Spleen (tissue), 13 donors: Measurements from ENCODE around the gene TBX4. TPM values are rescaled to one million over a fixed set of nuclear protein-coding genes. Genes with fewer than 3 reads are reported as not detected.

Source experiments
- DNase-seq: peaks from one replicate; pipeline ENCODE4 v3.0.0-alpha.2; 2020
- H3K27ac ChIP-seq, 8 donors: fragments of 200-600 bp; sonication (generic) in 7 of 8; 1 replicate in 4 of 8; 2 replicates in 4 of 8; pipeline versions ENCODE4 v1.5.0 to v1.8.0; 2016 to 2021; ENCODE audit warnings: inconsistent platforms in 4 of 8, mild to moderate bottlenecking in 4 of 8, moderate library complexity in 1 of 8
- H3K27me3 ChIP-seq, 7 donors: fragments of 200-600 bp; sonication (generic) in 6 of 7; replicated peaks in 1 of 7; 1 replicate in 4 of 7; 2 replicates in 3 of 7; pipeline versions ENCODE4 v1.5.0 to v1.8.0; 2016 to 2021; ENCODE audit warnings: inconsistent platforms in 3 of 7, mild to moderate bottlenecking in 1 of 7
- H3K36me3 ChIP-seq, 6 donors: fragments of 200-600 bp; sonication (generic) in 5 of 6; 1 replicate in 4 of 6; 2 replicates in 2 of 6; pipeline versions ENCODE4 v1.5.0 to v1.8.0; 2016 to 2021; ENCODE audit warnings: inconsistent platforms in 2 of 6
- H3K4me1 ChIP-seq, 6 donors: fragments of 200-600 bp; sonication (generic) in 5 of 6; 1 replicate in 3 of 6; 2 replicates in 3 of 6; pipeline versions ENCODE4 v1.5.0 to v1.8.0; 2016 to 2021; ENCODE audit warnings: inconsistent platforms in 3 of 6
- H3K4me3 ChIP-seq, 8 donors: fragments of 200-600 bp; sonication (generic) in 7 of 8; 1 replicate in 4 of 8; 2 replicates in 4 of 8; pipeline versions ENCODE4 v1.5.0 to v1.8.0; 2016 to 2021; ENCODE audit warnings: inconsistent platforms in 4 of 8, mild to moderate bottlenecking in 4 of 8, moderate library complexity in 2 of 8
- H3K9me3 ChIP-seq, 8 donors: fragments of 200-600 bp; sonication (generic) in 7 of 8; 1 replicate in 4 of 8; 2 replicates in 4 of 8; pipeline versions ENCODE4 v1.5.0 to v1.8.0; 2016 to 2021; ENCODE audit warnings: inconsistent platforms in 4 of 8
- POLR2A ChIP-seq, 3 donors: fragments of 450-650 bp; IDR thresholded peaks; one replicate each; pipeline ENCODE4 v1.5.1; 2017; ENCODE audit warnings: antibody characterized with exemption in 3 of 3, mild to moderate bottlenecking in 1 of 3
- POLR2AphosphoS5 ChIP-seq, 3 donors: sonication (generic); formaldehyde crosslinking; IDR thresholded peaks; one replicate each; pipeline ENCODE4 v1.5.1; 2017; ENCODE audit warnings: antibody characterized with exemption in 3 of 3
- WGBS, 5 donors: extraction: QIAGEN DNeasy Blood & Tissue Kit in 3 of 5; methylation state at CpG; one replicate each; pipeline versions ENCODE4 v1.1.5 to v1.1.7; 2013 to 2018; 5-methylcytosine and 5-hydroxymethylcytosine counted together
- intact Hi-C: fragments of 100-400 bp; cut with DNase I; formaldehyde crosslinking; loops from one replicate; pipeline ENCODE4 v1.15.0; 2023; ENCODE audit warnings: low total_unique reads
- long read RNA-seq, 2 donors: transcript quantifications; one replicate each; lab custom pipeline, GENCODE V29; 2026
- polyA plus RNA-seq, 3 donors: library from polyadenylated mRNA; stranded (reverse); fragments of 200-250 nt; gene quantifications; one replicate each; pipeline ENCODE4 v1.2.1, GENCODE V29; 2013
- total RNA-seq, 7 donors: library from RNA; depleted of rRNA in 3 of 7; stranded (reverse); fragments of >200 nt in 3 of 7; fragmentation: NEBNext Ultra II Directional in 4 of 7; extraction: Animal tissue kit (Norgen Biotek cat#: 25700) in 4 of 7; gene quantifications; one replicate each; pipeline versions ENCODE4 v1.1.0 to v1.2.1, GENCODE V29; 2016 to 2021
- TF ChIP-seq, protein P1 (sequence below), 11 experiments: fragments of 200-600 bp in 7 of 11; fragments of 450-650 bp in 4 of 11; sonication (generic) in 4 of 11; IDR thresholded peaks in 8 of 11; conservative IDR thresholded peaks in 3 of 11; 1 replicate in 7 of 11; 2 replicates in 4 of 11; pipeline versions ENCODE4 v1.4.0 to v1.8.0; 2016 to 2021; ENCODE audit warnings: antibody characterized with exemption in 11 of 11, inconsistent platforms in 4 of 11, mild to moderate bottlenecking in 1 of 11
- donor health status: healthy with polysubstance abuse.
- donor health status: DM: no; HTN: no; CAD: no; lungs with moderate emphysema.
- donor health status: DM: no; HTN: no; CAD: no.
- donor health status: Bipolar disorder and iron deficiency.
- donor health status: healthy.
- donor health status: DM: no; HTN: no; CAD: no.
- donor health status: DM: yes; HTN: yes; CAD: no.

The TBX4 gene
- not detected for total RNA-seq
- not detected for polyA plus RNA-seq
- long read RNA-seq, donor 1, result 0 reads
- long read RNA-seq, donor 2, result 0 reads

DNA sequence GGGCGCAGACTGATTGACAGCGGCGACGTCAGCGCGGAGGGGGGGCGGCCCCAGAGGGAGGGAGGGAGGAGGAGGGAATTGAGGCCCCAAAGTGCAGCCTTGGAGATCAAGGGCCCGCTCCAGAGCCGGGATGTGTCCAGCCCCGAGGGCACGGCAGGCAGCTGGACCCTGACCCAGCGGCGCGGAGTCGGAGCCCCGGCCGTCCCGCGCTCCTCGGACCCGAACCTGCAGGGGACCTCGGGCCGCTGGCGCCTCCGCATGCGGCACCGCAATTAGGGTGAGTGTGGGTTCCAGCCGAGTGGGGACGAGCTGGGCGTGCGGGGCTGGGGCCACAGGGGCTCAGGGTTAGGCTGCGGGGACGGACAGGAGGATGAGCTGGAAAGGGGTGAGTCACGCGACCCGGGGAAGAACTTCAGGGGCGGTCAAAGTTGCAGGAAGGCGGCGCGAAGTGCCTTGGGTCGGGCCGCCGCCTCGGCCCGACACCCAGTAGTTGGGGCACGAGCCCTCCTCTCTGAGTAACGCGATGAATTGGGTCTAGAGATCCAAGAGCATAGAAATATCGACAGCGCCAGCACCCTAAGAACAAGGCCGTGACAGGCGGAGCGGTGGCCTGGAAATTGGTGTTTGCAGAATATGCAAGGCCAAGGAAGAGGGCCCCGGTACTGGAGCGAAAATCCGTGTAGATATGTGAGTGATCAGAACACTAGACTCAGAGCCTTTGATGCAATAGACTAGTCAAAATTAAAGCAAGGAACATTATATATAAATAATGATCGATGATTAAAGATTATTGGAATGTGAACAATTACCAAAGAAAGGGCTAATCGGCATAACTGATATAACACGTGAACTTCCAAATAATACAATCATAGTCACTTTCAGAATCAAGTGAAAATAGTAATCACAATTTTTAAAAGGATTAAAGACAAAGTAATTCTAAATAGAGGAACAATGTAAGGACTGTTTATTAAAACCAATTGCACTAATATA lies at the start of gene TBX4:
TSS of gene TBX4 (plus strand) at position 122 of the 990 bp plus-strand sequence. CDS start 4,069 bp downstream, outside the sequence.
- Histone ChIP-seq H3K4me3 (peak within 1 kb of the TSS in 7 of 8 donors; percentile 2 to 60 (median 25)), H3K27me3 (peaks cover 20 to 100% (median 72%) of the 10 kb centered on the region in 7 donors), H3K9me3 (no peaks in the 10 kb centered on the region), H3K27ac (no peak within 1 kb of the TSS), H3K36me3 (no peaks in the 10 kb centered on the region), H3K4me1 (peaks cover 17 to 59% (median 40%) of the 10 kb centered on the region in 6 donors)
- intact Hi-C loops, result no loop called here
- no peak for DNase-seq
- WGBS, 5 donors, result 8 to 12% (median 11%) methylated on average over 52 to 59 of the region's 59 CpGs
- TF ChIP-seq POLR2A (IDR thresholded peaks at IDR 0.05), result no peak
- TF ChIP-seq, protein P1, sequence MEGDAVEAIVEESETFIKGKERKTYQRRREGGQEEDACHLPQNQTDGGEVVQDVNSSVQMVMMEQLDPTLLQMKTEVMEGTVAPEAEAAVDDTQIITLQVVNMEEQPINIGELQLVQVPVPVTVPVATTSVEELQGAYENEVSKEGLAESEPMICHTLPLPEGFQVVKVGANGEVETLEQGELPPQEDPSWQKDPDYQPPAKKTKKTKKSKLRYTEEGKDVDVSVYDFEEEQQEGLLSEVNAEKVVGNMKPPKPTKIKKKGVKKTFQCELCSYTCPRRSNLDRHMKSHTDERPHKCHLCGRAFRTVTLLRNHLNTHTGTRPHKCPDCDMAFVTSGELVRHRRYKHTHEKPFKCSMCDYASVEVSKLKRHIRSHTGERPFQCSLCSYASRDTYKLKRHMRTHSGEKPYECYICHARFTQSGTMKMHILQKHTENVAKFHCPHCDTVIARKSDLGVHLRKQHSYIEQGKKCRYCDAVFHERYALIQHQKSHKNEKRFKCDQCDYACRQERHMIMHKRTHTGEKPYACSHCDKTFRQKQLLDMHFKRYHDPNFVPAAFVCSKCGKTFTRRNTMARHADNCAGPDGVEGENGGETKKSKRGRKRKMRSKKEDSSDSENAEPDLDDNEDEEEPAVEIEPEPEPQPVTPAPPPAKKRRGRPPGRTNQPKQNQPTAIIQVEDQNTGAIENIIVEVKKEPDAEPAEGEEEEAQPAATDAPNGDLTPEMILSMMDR (IDR thresholded peaks at IDR 0.05 in 8 of 11, conservative IDR thresholded peaks at IDR 0.05 in 3 of 11), result peak in 1 of 11 experiments; percentile 5

DNA sequence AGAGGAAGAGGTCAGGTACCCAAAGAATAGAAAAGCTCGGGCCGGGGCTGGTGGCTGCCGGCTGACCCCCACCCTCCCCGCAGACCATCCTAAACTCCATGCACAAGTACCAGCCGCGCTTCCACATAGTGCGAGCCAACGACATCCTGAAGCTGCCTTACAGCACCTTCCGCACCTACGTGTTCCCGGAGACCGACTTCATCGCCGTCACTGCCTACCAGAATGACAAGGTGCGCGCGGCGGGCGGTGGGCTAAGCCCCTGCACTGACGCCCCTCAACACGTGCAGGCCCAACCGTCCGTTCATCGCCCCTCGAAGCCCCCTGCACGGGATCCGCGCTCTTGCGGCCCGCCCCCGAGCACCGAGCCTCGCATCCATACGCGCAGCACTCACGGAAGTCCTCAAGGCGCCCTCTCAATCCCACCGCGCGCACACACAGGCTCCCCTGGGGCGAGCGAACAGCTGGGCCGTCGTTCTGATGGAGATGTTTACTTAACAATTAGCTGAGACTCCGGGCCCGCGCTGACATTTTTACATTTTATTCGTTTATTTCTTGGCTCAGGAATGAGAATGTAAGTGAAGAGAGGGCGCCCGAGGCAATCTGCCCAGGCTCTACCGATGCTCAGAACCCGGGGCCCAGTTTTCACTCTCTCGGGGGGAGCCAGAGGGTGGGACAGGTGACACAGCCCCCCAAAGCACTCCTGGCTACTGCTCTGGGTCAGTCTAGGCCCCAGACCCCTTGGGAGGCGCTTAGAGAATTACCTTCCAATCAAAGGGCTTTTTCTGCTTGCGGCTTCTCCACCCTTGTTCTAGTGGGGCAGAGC lies 49.0 kb upstream of the TBX4 start:
- peak overlapping the region in 7 of 8 donors; percentile 5 to 69 (median 46) for H3K4me3 ChIP-seq
- TF ChIP-seq POLR2A (IDR thresholded peaks at IDR 0.05) (no peak), POLR2AphosphoS5 (IDR thresholded peaks at IDR 0.05) (peak in 2 of 3 donors; percentile 46 to 63)
- peak; percentile 66 for DNase-seq
- intact Hi-C loops, result no loop called here
- H3K36me3 ChIP-seq, result peaks cover 0 to 31% (median 0%) of the 10 kb centered on the region in 6 donors
- peak overlapping the region in 5 of 8 donors; percentile 7 to 84 (median 47) for H3K27ac ChIP-seq
- peaks cover 36 to 92% (median 74%) of the 10 kb centered on the region in 6 donors for H3K4me1 ChIP-seq
- peaks cover 31 to 100% (median 94%) of the 10 kb centered on the region in 7 donors for H3K27me3 ChIP-seq
- no peaks in the 10 kb centered on the region for H3K9me3 ChIP-seq
- 7 to 16% (median 10%) methylated on average over 47 to 55 of the region's 55 CpGs for WGBS, 5 donors

DNA sequence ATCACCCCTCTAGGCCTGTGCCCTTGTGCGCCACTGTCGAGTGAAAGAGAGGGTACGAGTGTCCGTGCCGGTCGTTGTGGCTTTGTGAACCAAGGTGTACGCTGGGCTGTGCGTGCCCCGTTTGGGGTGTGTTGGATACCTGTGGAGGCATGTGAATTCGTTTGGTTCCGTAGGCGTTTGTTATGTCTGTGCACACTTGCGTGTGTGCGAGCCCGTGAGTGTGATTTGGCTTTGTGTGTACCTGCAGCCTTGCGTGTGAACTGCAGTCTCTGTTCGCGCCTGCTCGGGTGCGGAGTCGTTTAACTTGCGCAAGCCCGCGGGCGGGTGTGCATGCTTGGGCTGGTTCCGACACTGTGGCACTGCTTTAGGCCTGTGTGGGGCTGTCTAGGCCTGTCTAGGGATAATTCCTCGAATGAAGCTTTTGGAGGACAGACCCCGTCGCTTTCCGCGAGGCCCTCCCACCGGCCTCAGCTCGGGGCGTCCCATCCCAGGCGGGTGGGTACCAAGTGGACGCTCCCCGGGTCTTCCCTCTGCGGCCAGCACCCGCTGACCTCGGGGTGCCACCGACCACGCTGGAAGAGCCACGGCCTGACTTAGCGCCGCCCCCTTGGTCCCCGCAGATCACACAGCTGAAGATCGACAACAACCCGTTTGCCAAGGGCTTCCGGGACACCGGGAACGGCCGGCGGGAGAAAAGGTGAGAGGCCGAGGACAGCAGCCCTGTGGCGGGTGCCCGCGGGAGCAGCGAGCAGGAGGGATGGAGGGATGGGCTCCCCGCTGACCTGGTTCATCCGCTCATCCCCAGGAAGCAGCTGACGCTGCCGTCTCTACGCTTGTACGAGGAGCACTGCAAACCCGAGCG lies 48.2 kb upstream of the TBX4 start:
- Histone ChIP-seq H3K9me3 (no peaks in the 10 kb centered on the region), H3K4me1 (peaks cover 41 to 92% (median 76%) of the 10 kb centered on the region in 6 donors), H3K36me3 (peaks cover 0 to 38% (median 0%) of the 10 kb centered on the region in 6 donors), H3K27me3 (peaks cover 27 to 100% (median 96%) of the 10 kb centered on the region in 7 donors), H3K4me3 (peak overlapping the region; percentile 9 to 69 (median 38)), H3K27ac (peak overlapping the region in 5 of 8 donors; percentile 8 to 84 (median 47))
- 12 to 24% (median 14%) methylated on average over 22 to 66 of the region's 66 CpGs for WGBS, 5 donors
- DNase-seq, result peak; percentile 68
- intact Hi-C loops, result no loop called here
- TF ChIP-seq, protein P1 (IDR thresholded peaks at IDR 0.05 in 8 of 11, conservative IDR thresholded peaks at IDR 0.05 in 3 of 11), result no peak
- TF ChIP-seq POLR2AphosphoS5 (IDR thresholded peaks at IDR 0.05) (peak in 2 of 3 donors; percentile 21 to 46), POLR2A (IDR thresholded peaks at IDR 0.05) (no peak)

DNA sequence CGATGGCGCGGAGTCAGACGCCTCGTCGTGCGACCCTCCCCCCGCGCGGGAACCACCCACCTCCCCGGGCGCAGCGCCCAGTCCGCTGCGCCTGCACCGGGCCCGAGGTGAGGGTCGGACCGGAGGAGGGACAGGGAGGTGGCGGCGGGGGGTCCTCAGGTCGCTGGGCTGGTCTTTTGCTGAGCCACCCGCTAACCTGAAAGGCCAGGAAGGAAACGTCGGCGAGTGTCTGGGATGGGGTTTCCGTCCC lies 47.6 kb upstream of the TBX4 start:
- Histone ChIP-seq H3K27me3 (peaks cover 21 to 100% (median 94%) of the 10 kb centered on the region in 7 donors), H3K36me3 (peaks cover 0 to 38% (median 0%) of the 10 kb centered on the region in 6 donors), H3K9me3 (no peaks in the 10 kb centered on the region), H3K4me1 (peaks cover 37 to 91% (median 74%) of the 10 kb centered on the region in 6 donors), H3K4me3 (peak overlapping the region in 7 of 8 donors; percentile 9 to 69 (median 44)), H3K27ac (peak overlapping the region in 5 of 8 donors; percentile 8 to 84 (median 47))
- TF ChIP-seq POLR2A (IDR thresholded peaks at IDR 0.05), result no peak
- TF ChIP-seq, protein P1 (IDR thresholded peaks at IDR 0.05 in 8 of 11, conservative IDR thresholded peaks at IDR 0.05 in 3 of 11), result no peak
- TF ChIP-seq POLR2AphosphoS5 (IDR thresholded peaks at IDR 0.05), result peak in 1 of 3 donors; percentile 31
- 4 to 20% (median 13%) methylated on average over 7 to 27 of the region's 27 CpGs for WGBS, 5 donors
- intact Hi-C loops, result no loop called here
- DNase-seq, result no peak
